Mucosa of rectum (tissue), 2 donors: Measurements from ENCODE around the gene TMX4.

ENCODE experiments used
- H3K27ac ChIP-seq, 2 donors: one replicate each; pipeline ENCODE4 v1.7.0; 2013; ENCODE audit warnings: inconsistent platforms in 2 of 2, low read depth in 2 of 2, low read length in 2 of 2
- H3K27me3 ChIP-seq, 2 donors: one replicate each; pipeline ENCODE4 v1.7.0; 2013; ENCODE audit warnings: low read length in 2 of 2; ENCODE audit not compliant: control insufficient read depth in 2 of 2, insufficient read depth in 2 of 2
- H3K36me3 ChIP-seq, 2 donors: one replicate each; pipeline ENCODE4 v1.7.0; 2013; ENCODE audit warnings: low read length in 2 of 2; ENCODE audit not compliant: control insufficient read depth in 2 of 2, insufficient read depth in 2 of 2
- H3K4me1 ChIP-seq, 2 donors: one replicate each; pipeline ENCODE4 v1.7.0; 2013; ENCODE audit warnings: low read length in 2 of 2, mild to moderate bottlenecking in 1 of 2; ENCODE audit not compliant: control insufficient read depth in 2 of 2, insufficient read depth in 2 of 2
- H3K4me3 ChIP-seq, 2 donors: one replicate each; pipeline ENCODE4 v1.7.0; 2013; ENCODE audit warnings: low read length in 2 of 2
- H3K9ac ChIP-seq, 2 donors: one replicate each; pipeline ENCODE4 v1.7.0; 2013; ENCODE audit warnings: low read length in 2 of 2, low read depth in 1 of 2, mild to moderate bottlenecking in 1 of 2
- H3K9me3 ChIP-seq, 2 donors: one replicate each; pipeline ENCODE4 v1.7.0; 2013; ENCODE audit warnings: low read length in 2 of 2; ENCODE audit not compliant: control insufficient read depth in 2 of 2
- donor health status: healthy.
- donor health status: Normal muscosa, but diverticular disease.

TMX4 gene

GRCh38 chr20:7938058-7938457 lies 81.5 kb downstream of the TMX4 start:
- Histone ChIP-seq H3K27me3 (no peaks in the 10 kb centered on the region), H3K36me3 (no peaks in the 10 kb centered on the region), H3K4me3 (no peak overlapping the region), H3K27ac (no peak overlapping the region), H3K4me1 (no peaks in the 10 kb centered on the region), H3K9ac (no peak overlapping the region), H3K9me3 (no peaks in the 10 kb centered on the region)

GRCh38 chr20:7937328-7937727 lies 82.2 kb downstream of the TMX4 start:
- no peak overlapping the region for H3K4me3 ChIP-seq
- H3K4me1 ChIP-seq, result no peaks in the 10 kb centered on the region
- H3K36me3 ChIP-seq, result no peaks in the 10 kb centered on the region
- no peak overlapping the region for H3K27ac ChIP-seq
- H3K9me3 ChIP-seq, result no peaks in the 10 kb centered on the region
- H3K27me3 ChIP-seq, result no peaks in the 10 kb centered on the region
- no peak overlapping the region for H3K9ac ChIP-seq

- Histone ChIP-seq H3K27ac (no peak overlapping the region), H3K27me3 (no peaks in the 10 kb centered on the region), H3K4me3 (no peak overlapping the region), H3K36me3 (no peaks in the 10 kb centered on the region), H3K9ac (no peak overlapping the region), H3K4me1 (no peaks in the 10 kb centered on the region), H3K9me3 (no peaks in the 10 kb centered on the region)
Measured at GRCh38 chr20:7935027-7935551, 84.5 kb downstream of the TMX4 start.

- Histone ChIP-seq H3K27ac (no peak overlapping the region), H3K27me3 (no peaks in the 10 kb centered on the region), H3K36me3 (no peaks in the 10 kb centered on the region), H3K9ac (no peak overlapping the region), H3K4me1 (no peaks in the 10 kb centered on the region), H3K9me3 (no peaks in the 10 kb centered on the region), H3K4me3 (no peak overlapping the region)
Measured at GRCh38 chr20:7933346-7933745, 86.2 kb downstream of the TMX4 start.

- H3K27ac ChIP-seq, result no peak overlapping the region
- H3K9ac ChIP-seq, result no peak overlapping the region
- H3K9me3 ChIP-seq, result no peaks in the 10 kb centered on the region
- no peaks in the 10 kb centered on the region for H3K27me3 ChIP-seq
- H3K4me3 ChIP-seq, result no peak overlapping the region
- no peaks in the 10 kb centered on the region for H3K36me3 ChIP-seq
- H3K4me1 ChIP-seq, result no peaks in the 10 kb centered on the region
Measured at GRCh38 chr20:7930343-7930742, 89.2 kb downstream of the TMX4 start.
